Subcutaneous adipose tissue (tissue), 4 donors: ENCODE data around the gene MRPL50. TPM values are rescaled to one million over a fixed set of nuclear protein-coding genes. Genes with fewer than 3 reads are reported as not detected.

Experiments used
- CTCF ChIP-seq: fragments of 450-650 bp; IDR thresholded peaks from one replicate; pipeline ENCODE4 v1.5.1; 2016; ENCODE audit warnings: low read depth, mild to moderate bottlenecking, control low read depth, antibody characterized with exemption, moderate library complexity
- total RNA-seq, 4 donors: library from RNA; depleted of rRNA; stranded (reverse); fragments of >200 nt; gene quantifications; one replicate each; pipeline ENCODE4 v1.1.0, GENCODE V29; 2016

Gene MRPL50
- total RNA-seq, 4 donors from 2014 or later, result 7.3 to 17.9 (median 8.1) TPM

DNA sequence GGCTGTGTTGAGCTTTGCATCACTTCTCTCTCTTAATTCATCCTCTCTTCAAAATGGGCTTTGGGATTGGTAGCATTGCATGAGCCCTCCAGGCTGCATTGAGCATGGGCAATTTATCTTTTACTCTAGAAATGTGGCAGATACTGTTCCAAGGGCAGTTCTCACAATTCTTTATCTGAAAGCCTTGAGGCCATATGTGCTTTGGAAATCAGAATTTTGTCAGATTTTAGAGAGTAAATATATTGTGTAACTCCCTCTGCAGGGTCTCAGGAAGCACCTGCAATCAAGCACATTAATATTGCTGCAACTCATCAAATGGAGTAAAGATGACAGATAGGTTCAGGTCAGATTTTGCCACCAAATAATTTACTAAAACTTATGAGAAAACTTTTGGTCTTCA lies 19.6 kb upstream of the MRPL50 start:
- no peak for TF ChIP-seq CTCF

GRCh38 chr9:101417389-101417788 lies 19.0 kb upstream of the MRPL50 start:
- no peak for TF ChIP-seq CTCF

DNA sequence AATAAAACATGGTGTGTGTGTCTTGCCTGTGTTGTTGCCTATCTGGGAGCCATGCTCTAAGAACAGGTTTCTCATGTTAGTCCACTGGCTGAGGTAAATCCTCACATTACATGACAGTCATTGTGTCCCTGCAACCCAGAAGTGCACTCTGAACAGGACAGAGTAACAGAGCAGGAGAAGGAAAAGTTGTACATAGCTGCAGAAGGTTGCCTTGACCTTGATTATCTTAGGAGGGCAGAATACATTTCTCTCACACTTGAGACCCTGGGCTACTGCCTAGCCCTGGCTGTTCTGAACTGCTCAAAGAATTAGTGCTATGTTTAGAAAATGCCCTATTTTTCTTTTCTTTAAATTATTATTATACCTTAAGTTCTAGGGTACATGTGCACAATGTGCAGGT lies 17.2 kb upstream of the MRPL50 start:
- TF ChIP-seq CTCF, result no peak

DNA sequence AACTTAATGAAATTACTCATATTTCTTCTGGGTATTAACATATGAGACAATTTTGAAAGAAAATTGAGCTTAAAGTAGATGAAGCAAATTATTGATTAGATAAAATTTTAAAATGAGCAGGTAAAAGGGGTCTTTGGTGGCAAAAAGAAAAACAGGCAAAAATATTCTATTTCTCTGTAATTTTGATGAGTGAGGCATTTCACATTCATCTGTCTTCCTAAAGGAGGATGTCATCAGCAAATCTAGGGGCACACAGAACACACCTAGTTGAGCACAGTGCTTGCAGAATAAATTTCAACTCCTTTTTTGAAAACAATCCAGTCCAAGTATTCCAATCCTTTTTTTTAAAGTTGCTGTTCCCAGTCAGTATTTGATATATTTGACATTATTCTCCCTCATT lies 16.4 kb upstream of the MRPL50 start:
- no peak for TF ChIP-seq CTCF

DNA sequence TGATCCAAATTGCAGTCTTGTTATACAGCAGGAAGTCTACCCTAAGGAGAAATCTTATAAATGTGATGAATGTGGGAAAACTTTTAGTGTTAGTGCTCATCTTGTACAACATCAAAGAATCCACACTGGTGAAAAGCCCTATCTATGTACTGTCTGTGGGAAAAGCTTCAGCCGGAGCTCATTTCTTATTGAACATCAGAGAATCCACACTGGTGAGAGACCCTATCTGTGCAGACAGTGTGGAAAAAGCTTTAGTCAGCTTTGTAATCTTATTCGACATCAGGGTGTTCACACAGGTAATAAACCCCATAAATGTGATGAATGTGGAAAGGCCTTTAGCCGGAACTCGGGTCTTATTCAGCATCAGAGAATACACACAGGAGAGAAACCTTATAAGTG lies 10.7 kb upstream of the MRPL50 start:
- no peak for TF ChIP-seq CTCF

GRCh38 chr9:101408374-101409078 lies 10.1 kb upstream of the MRPL50 start:
- TF ChIP-seq CTCF, result no peak

GRCh38 chr9:101403516-101404285 lies 5.3 kb upstream of the MRPL50 start:
- TF ChIP-seq CTCF, result no peak
